PC-3 (cell line): ENCODE data around the gene PLPP7. TPM values are rescaled to one million over a fixed set of nuclear protein-coding genes. Genes with fewer than 3 reads are reported as not detected.
"Not testable (repeated sequence)": the region's sequence is repeated elsewhere in the genome, so short reads cannot be mapped to it uniquely, and the experiment has no call there.

Experiments used
- ATAC-seq: fragments of 200-7000 bp; cut with Tn5 transposase; 2 replicates; pipeline ENCODE4 v1.9.1; 2020; ENCODE audit warnings: mild to moderate bottlenecking, moderate library complexity
- BruUV-seq: library from RNA; stranded (reverse); fragments of 400-500 nt; replicated peaks from 2 replicates; lab custom pipeline; 2021; lab: Mats Ljungman, UMichigan
- CTCF ChIA-PET: fragments of 300-600 bp; sonication (Branson Sonifier 250); formaldehyde crosslinking; loops from one replicate; lab custom pipeline; 2022; ENCODE audit warnings: antibody characterized with exemption; lab: Charles Lee
- POLR2A ChIA-PET: fragments of 300-600 bp; sonication (Branson Sonifier 250); formaldehyde crosslinking; loops from one replicate; lab custom pipeline; 2022; ENCODE audit warnings: antibody characterized with exemption; ENCODE audit not compliant: unreplicated experiment; lab: Charles Lee
- DNase-seq: peaks from one replicate; pipeline ENCODE4 v3.0.0-alpha.2; 2015
- H2AFZ ChIP-seq: fragments of 300-600 bp; sonication (generic); 2 replicates; pipeline ENCODE4 v1.6.0; 2016; ENCODE audit warnings: antibody characterized with exemption, low read length
- H3F3A ChIP-seq: fragments of 300-600 bp; sonication (generic); one replicate; pipeline ENCODE4 v1.6.0; 2017; ENCODE audit warnings: antibody characterized with exemption, low read length, control low read depth, mild to moderate bottlenecking; ENCODE audit not compliant: unreplicated experiment
- H3K27ac ChIP-seq: fragments of 300-600 bp; sonication (generic); 2 replicates; pipeline ENCODE4 v1.5.1; 2016; ENCODE audit warnings: mild to moderate bottlenecking, low read length
- H3K27me3 ChIP-seq: fragments of 300-600 bp; sonication (generic); 2 replicates; pipeline ENCODE4 v1.6.1; 2016; ENCODE audit warnings: low read length, mixed read lengths
- H3K36me3 ChIP-seq: fragments of 300-600 bp; sonication (generic); 2 replicates; pipeline ENCODE4 v1.6.1; 2016; ENCODE audit warnings: low read depth, mixed run types, low read length, mixed read lengths
- H3K4me1 ChIP-seq: fragments of 300-600 bp; sonication (generic); 2 replicates; pipeline ENCODE4 v1.5.1; 2016; ENCODE audit warnings: low read length; ENCODE audit not compliant: insufficient read depth
- H3K4me2 ChIP-seq: fragments of 300-600 bp; sonication (generic); 2 replicates; pipeline ENCODE4 v1.6.0; 2016; ENCODE audit warnings: low read length
- H3K4me3 ChIP-seq: fragments of 300-600 bp; sonication (generic); 2 replicates; pipeline ENCODE4 v1.5.1; 2016; ENCODE audit warnings: mild to moderate bottlenecking, low read length, mixed read lengths
- H3K79me2 ChIP-seq: fragments of 300-600 bp; sonication (generic); 2 replicates; pipeline ENCODE4 v1.6.1; 2017; ENCODE audit warnings: low read length, mixed read lengths
- H3K9ac ChIP-seq: fragments of 300-600 bp; sonication (generic); 2 replicates; pipeline ENCODE4 v1.6.0; 2016; ENCODE audit warnings: mild to moderate bottlenecking, low read length
- H3K9me2 ChIP-seq: fragments of 300-600 bp; sonication (generic); replicated peaks from 2 replicates; pipeline ENCODE4 v1.6.1; 2016; ENCODE audit warnings: mixed run types, low read length, mixed read lengths
- H3K9me3 ChIP-seq: fragments of 300-600 bp; sonication (generic); 2 replicates; pipeline ENCODE4 v1.6.1; 2016; ENCODE audit warnings: low read length, mixed read lengths
- H4K20me1 ChIP-seq: fragments of 300-600 bp; sonication (generic); 2 replicates; pipeline ENCODE4 v1.6.1; 2016; ENCODE audit warnings: low read length, mixed read lengths
- EZH2 ChIP-seq: fragments of 300-600 bp; sonication (generic); IDR thresholded peaks from one replicate; pipeline ENCODE4 v1.6.1; 2017; ENCODE audit warnings: antibody characterized with exemption, mild to moderate bottlenecking, low read length; ENCODE audit not compliant: unreplicated experiment
- EZH2phosphoT487 ChIP-seq: fragments of 300-600 bp; sonication (generic); IDR thresholded peaks from 2 replicates; pipeline ENCODE4 v1.6.1; 2018; ENCODE audit warnings: mild to moderate bottlenecking, antibody characterized with exemption, low read length, borderline replicate concordance
- intact Hi-C: fragments of 100-400 bp; cut with micrococcal nuclease; formaldehyde crosslinking; loops from 2 replicates; pipeline ENCODE4 v1.9.0; 2023
- total RNA-seq: library from RNA; depleted of rRNA; stranded (reverse); fragments of >200 nt; gene quantifications from 2 replicates; pipeline ENCODE4 v1.2.3, GENCODE V29; 2014
- TF ChIP-seq, protein P1 (sequence below): fragments of 300-600 bp; sonication (generic); conservative IDR thresholded peaks from 2 replicates; pipeline ENCODE4 v1.5.1; 2017; ENCODE audit warnings: antibody characterized with exemption, low read depth, mild to moderate bottlenecking, low read length

Gene PLPP7
- total RNA-seq, 1 experiment from 2014 or later = not detected

GRCh38 chr9:131264231-131264630 lies 25.3 kb upstream of the PLPP7 start:
- no peak for DNase-seq
- no TSS peak for BruUV-seq
- ATAC-seq = no peak
- no peak overlapping the region for H3K4me3 ChIP-seq
- H3K9ac ChIP-seq = no peak overlapping the region
- H3F3A ChIP-seq = no peaks in the 10 kb centered on the region
- no peaks in the 10 kb centered on the region for H3K9me3 ChIP-seq
- no peak overlapping the region for H3K27ac ChIP-seq
- H3K27me3 ChIP-seq = no peaks in the 10 kb centered on the region
- ChIA-PET POLR2A (no interaction called here), CTCF (no interaction called here)
- H3K9me2 ChIP-seq = no peaks in the 10 kb centered on the region
- no peak overlapping the region for H2AFZ ChIP-seq
- H3K36me3 ChIP-seq = no peaks in the 10 kb centered on the region
- no peak overlapping the region for H3K4me2 ChIP-seq
- TF ChIP-seq EZH2phosphoT487 = no peak
- H3K79me2 ChIP-seq = no peaks in the 10 kb centered on the region
- intact Hi-C loops = no loop called here
- no peaks in the 10 kb centered on the region for H3K4me1 ChIP-seq
- no peaks in the 10 kb centered on the region for H4K20me1 ChIP-seq

- intact Hi-C loops = no loop called here
- Histone ChIP-seq H3K9me2 (no peaks in the 10 kb centered on the region), H3K4me2 (no peak overlapping the region), H4K20me1 (no peaks in the 10 kb centered on the region), H3K4me3 (no peak overlapping the region), H3K79me2 (no peaks in the 10 kb centered on the region), H3F3A (no peaks in the 10 kb centered on the region), H3K36me3 (no peaks in the 10 kb centered on the region), H3K4me1 (no peaks in the 10 kb centered on the region), H3K27me3 (no peaks in the 10 kb centered on the region), H3K9me3 (no peaks in the 10 kb centered on the region), H3K9ac (no peak overlapping the region), H2AFZ (no peak overlapping the region), H3K27ac (no peak overlapping the region)
- POLR2A ChIA-PET = no interaction called here
- TF ChIP-seq EZH2 (no peak), EZH2phosphoT487 (no peak)
- TF ChIP-seq, protein P1, sequence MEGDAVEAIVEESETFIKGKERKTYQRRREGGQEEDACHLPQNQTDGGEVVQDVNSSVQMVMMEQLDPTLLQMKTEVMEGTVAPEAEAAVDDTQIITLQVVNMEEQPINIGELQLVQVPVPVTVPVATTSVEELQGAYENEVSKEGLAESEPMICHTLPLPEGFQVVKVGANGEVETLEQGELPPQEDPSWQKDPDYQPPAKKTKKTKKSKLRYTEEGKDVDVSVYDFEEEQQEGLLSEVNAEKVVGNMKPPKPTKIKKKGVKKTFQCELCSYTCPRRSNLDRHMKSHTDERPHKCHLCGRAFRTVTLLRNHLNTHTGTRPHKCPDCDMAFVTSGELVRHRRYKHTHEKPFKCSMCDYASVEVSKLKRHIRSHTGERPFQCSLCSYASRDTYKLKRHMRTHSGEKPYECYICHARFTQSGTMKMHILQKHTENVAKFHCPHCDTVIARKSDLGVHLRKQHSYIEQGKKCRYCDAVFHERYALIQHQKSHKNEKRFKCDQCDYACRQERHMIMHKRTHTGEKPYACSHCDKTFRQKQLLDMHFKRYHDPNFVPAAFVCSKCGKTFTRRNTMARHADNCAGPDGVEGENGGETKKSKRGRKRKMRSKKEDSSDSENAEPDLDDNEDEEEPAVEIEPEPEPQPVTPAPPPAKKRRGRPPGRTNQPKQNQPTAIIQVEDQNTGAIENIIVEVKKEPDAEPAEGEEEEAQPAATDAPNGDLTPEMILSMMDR = no peak
- CTCF ChIA-PET = no interaction called here
- BruUV-seq = no TSS peak
- peak; percentile 3 for DNase-seq
- ATAC-seq = no peak
Observed at GRCh38 chr9:131266266-131267229, 23.0 kb upstream of the PLPP7 start.

- POLR2A ChIA-PET = no interaction called here
Observed at GRCh38 chr9:131270171-131271015, 19.1 kb upstream of the PLPP7 start.

DNA sequence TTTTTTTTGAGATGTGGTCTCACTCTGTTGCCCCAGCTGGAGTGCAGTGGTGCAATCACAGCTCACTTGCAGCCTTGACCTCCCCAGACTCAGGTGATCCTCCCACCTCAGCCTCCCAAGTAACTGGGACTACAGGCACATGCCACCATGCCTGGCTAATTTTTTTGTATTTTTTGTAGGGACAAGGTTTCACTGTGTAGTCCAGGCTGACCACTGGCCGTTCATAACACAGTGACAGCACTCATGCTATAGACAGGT lies 18.6 kb upstream of the PLPP7 start:
- H3F3A ChIP-seq, H2AFZ ChIP-seq, H3K4me1 ChIP-seq, H3K9me3 ChIP-seq, H3K9me2 ChIP-seq, H3K36me3 ChIP-seq, H3K4me3 ChIP-seq, intact Hi-C loops, H3K27ac ChIP-seq, H3K27me3 ChIP-seq, POLR2A ChIA-PET, ATAC-seq, CTCF ChIA-PET, DNase-seq, H4K20me1 ChIP-seq, H3K9ac ChIP-seq, H3K79me2 ChIP-seq, H3K4me2 ChIP-seq, BruUV-seq: not testable (repeated sequence)

More at GRCh38 chr9:131270171-131271015, 19.1 kb upstream of the PLPP7 start:
- H2AFZ ChIP-seq = no peak overlapping the region
- DNase-seq = no peak
- TF ChIP-seq, protein P1 = no peak
- no peak for TF ChIP-seq EZH2phosphoT487
- no peak for TF ChIP-seq EZH2
- no peaks in the 10 kb centered on the region for H3K4me1 ChIP-seq
- no peak for ATAC-seq
- BruUV-seq = no TSS peak
- H3F3A ChIP-seq = no peaks in the 10 kb centered on the region
- no peaks in the 10 kb centered on the region for H3K79me2 ChIP-seq
- H3K36me3 ChIP-seq = no peaks in the 10 kb centered on the region
- H3K4me2 ChIP-seq = no peak overlapping the region
- no peak overlapping the region for H3K27ac ChIP-seq
- H3K9me3 ChIP-seq = no peaks in the 10 kb centered on the region
- H4K20me1 ChIP-seq = no peaks in the 10 kb centered on the region
- H3K9me2 ChIP-seq = no peaks in the 10 kb centered on the region
- H3K9ac ChIP-seq = no peak overlapping the region
- intact Hi-C loops = no loop called here
- H3K27me3 ChIP-seq = no peaks in the 10 kb centered on the region
- H3K4me3 ChIP-seq = no peak overlapping the region
- CTCF ChIA-PET = no interaction called here
